Measurements from ENCODE around the gene PLCL1.

GRCh38 chr2:198097630-198098029, 293.2 kb downstream of the PLCL1 start:
- no peak for TF ChIP-seq CTCF (IDR thresholded peaks at IDR 0.05)
- TF ChIP-seq POLR2A (IDR thresholded peaks at IDR 0.05) = no peak

All from adrenal gland (tissue), 5 donors.